Measurements from ENCODE around the gene FBXL14. TPM values are rescaled to one million over a fixed set of nuclear protein-coding genes. Genes with fewer than 3 reads are reported as not detected.

The FBXL14 gene
- 10 to 100 TPM; 15.5 to 16.0 TPM for total RNA-seq

GRCh38 chr12:1594261-1595025 lies at the start of gene FBXL14:
Gene FBXL14 (minus strand): TSS chr12:1594581. CDS start chr12:1594066, 515 bp downstream.

GRCh38 chr12:1628666-1629337 lies 34.4 kb upstream of the FBXL14 start, which contains the start of gene WNT5B:
Gene WNT5B (plus strand): TSS chr12:1629231. CDS start chr12:1631355, 2,124 bp downstream.

Other genes with a start within 250 kb of the FBXL14 start
- 1 to 10 TPM in 1 of 2 donors, under 1 TPM in 1; 0.33 to 1.4 TPM for gene WNT5B, start 34.6 kb upstream of the FBXL14 start, total RNA-seq
- 10 to 100 TPM; 42.3 to 58.9 TPM for gene ADIPOR2, start 96.5 kb upstream of the FBXL14 start, total RNA-seq
- gene LRTM2, start 226.0 kb upstream of the FBXL14 start, total RNA-seq: not detected